ENCODE measurements around the gene KRTAP21-2. TPM values are rescaled to one million over a fixed set of nuclear protein-coding genes. Genes with fewer than 3 reads are reported as not detected.

The KRTAP21-2 gene
- total and polyA plus RNA-seq, 2 experiments from 2014 or later, result not detected

GRCh38 chr21:30793581-30794314 is 46.7 kb upstream of the KRTAP21-2 start:
- Histone ChIP-seq H3K9me2 (ENCODE audit: insufficient read depth) (no peaks in the 10 kb centered on the region), H3K4me1 (ENCODE audit: insufficient read depth) (no peaks in the 10 kb centered on the region), H3K27ac (ENCODE audit: low read depth) (no peak overlapping the region), H3K36me3 (ENCODE audit: insufficient read depth) (no peaks in the 10 kb centered on the region), H3K4me2 (no peak overlapping the region), H2AFZ (no peak overlapping the region), H3K79me2 (replicated peaks; ENCODE audit: insufficient read depth) (no peaks in the 10 kb centered on the region), H3K27me3 (ENCODE audit: insufficient read depth) (no peaks in the 10 kb centered on the region), H3K4me3 (no peak overlapping the region), H4K20me1 (replicated peaks; ENCODE audit: insufficient read depth) (no peaks in the 10 kb centered on the region), H3F3A (replicated peaks; ENCODE audit: low read depth) (no peaks in the 10 kb centered on the region)
- Mint-ChIP-seq H3K4me1 (no peaks in the 10 kb centered on the region), H3K36me3 (ENCODE audit: low read depth) (no peaks in the 10 kb centered on the region), H3K4me3 (no peak overlapping the region), H3K27ac (no peak overlapping the region), H3K9me3 (no peaks in the 10 kb centered on the region), H3K27me3 (ENCODE audit: insufficient read depth, low read depth, poor library complexity) (peaks cover 2% of the 10 kb centered on the region)
- DNase-seq (ENCODE audit: low spot score) (no peak), ATAC-seq (no peak)
- TF ChIP-seq REST (IDR thresholded peaks at IDR 0.05; ENCODE audit: unreplicated experiment), result no peak
- TF ChIP-seq CTCF (conservative IDR thresholded peaks at IDR 0.05; ENCODE audit: low read depth in 2 of 2), result no peak
- no peak for TF ChIP-seq ZNF331 (CRISPR knock-in tag; IDR thresholded peaks at IDR 0.05; ENCODE audit: low read depth)
- no peak for TF ChIP-seq ZNF462 (CRISPR knock-in tag; IDR thresholded peaks at IDR 0.05)
- TF ChIP-seq POLR2AphosphoS5 (IDR thresholded peaks at IDR 0.05; ENCODE audit: low read depth), result no peak
- no peak for TF ChIP-seq EZH2phosphoT487 (IDR thresholded peaks at IDR 0.05; ENCODE audit: unreplicated experiment)
- TF ChIP-seq ETS1 (IDR thresholded peaks at IDR 0.05), result no peak
- TF ChIP-seq JUNB (IDR thresholded peaks at IDR 0.05; ENCODE audit: unreplicated experiment), result no peak
- TF ChIP-seq EZH2 (IDR thresholded peaks at IDR 0.05; ENCODE audit: low read depth, unreplicated experiment), result no peak
- TF ChIP-seq STAT1 (IDR thresholded peaks at IDR 0.05; ENCODE audit: unreplicated experiment), result no peak
- TF ChIP-seq ZNF114 (CRISPR knock-in tag; IDR thresholded peaks at IDR 0.05), result no peak
- TF ChIP-seq NANOG (IDR thresholded peaks at IDR 0.05; ENCODE audit: borderline replicate concordance), result no peak
- no peak for TF ChIP-seq CREB1 (CRISPR knock-in tag; IDR thresholded peaks at IDR 0.05; ENCODE audit: low read depth)

Data from GM23338 (cell line).